ENCODE data around the gene LYVE1.

GRCh38 chr11:10542776-10543175, 25.7 kb downstream of the LYVE1 start:
- no peak for TF ChIP-seq CTCF (IDR thresholded peaks at IDR 0.05)
- no peak for TF ChIP-seq POLR2A (IDR thresholded peaks at IDR 0.05)
- no peak for TF ChIP-seq EP300 (IDR thresholded peaks at IDR 0.05)
